GM10847 (cell line): ENCODE data around the gene APEH.

Source experiments
- POLR2A ChIP-seq: IDR thresholded peaks from 2 replicates; pipeline ENCODE4 v1.6.1; 2011; ENCODE audit not compliant: insufficient read length; ENCODE audit errors: extremely low read depth

The APEH gene

GRCh38 chr3:49671291-49672288 lies 2.6 kb upstream of the APEH start:
- no peak for TF ChIP-seq POLR2A

GRCh38 chr3:49673121-49673714 lies 933 bp upstream of the APEH start:
- no peak for TF ChIP-seq POLR2A

- TF ChIP-seq POLR2A, result no peak
Observed at GRCh38 chr3:49674497-49674983, 389 bp downstream of the APEH start.

- no peak for TF ChIP-seq POLR2A
Observed at GRCh38 chr3:49675912-49676311, 1.8 kb downstream of the APEH start.

- TF ChIP-seq POLR2A, result no peak
Observed at GRCh38 chr3:49680493-49681231, 6.5 kb downstream of the APEH start.

- TF ChIP-seq POLR2A, result no peak
Observed at GRCh38 chr3:49681232-49681522, 7.0 kb downstream of the APEH start.

- TF ChIP-seq POLR2A, result no peak
Observed at GRCh38 chr3:49681543-49681942, 7.4 kb downstream of the APEH start.

- TF ChIP-seq POLR2A, result no peak
Observed at GRCh38 chr3:49683162-49683561, 9.0 kb downstream of the APEH start.

GRCh38 chr3:49689046-49689907 lies 15.1 kb downstream of the APEH start, which contains the start of the genes MST1 and RNF123:
Gene MST1 (minus strand): TSS chr3:49689474. CDS start chr3:49688691, 783 bp downstream.
Gene RNF123 (plus strand): TSS chr3:49689557. CDS start chr3:49691166, 1,609 bp downstream.
- peak; percentile 51 for TF ChIP-seq POLR2A

GRCh38 chr3:49699281-49699979 lies 25.3 kb downstream of the APEH start:
- TF ChIP-seq POLR2A, result no peak

GRCh38 chr3:49700014-49700413 lies 25.9 kb downstream of the APEH start:
- no peak for TF ChIP-seq POLR2A

- no peak for TF ChIP-seq POLR2A
Observed at GRCh38 chr3:49700453-49701128, 26.4 kb downstream of the APEH start.

- no peak for TF ChIP-seq POLR2A
Observed at GRCh38 chr3:49701388-49702077, 27.4 kb downstream of the APEH start.
